ENCODE data around the gene OSBPL10.

Gene OSBPL10

GRCh38 chr3:31985831-31986230 lies 4.8 kb upstream of the OSBPL10 start:
- DNase-seq = no peak

GRCh38 chr3:31984321-31984720 lies 3.3 kb upstream of the OSBPL10 start:
- no peak for DNase-seq

- peak; percentile 84 for DNase-seq
Observed at GRCh38 chr3:31980530-31981205, 394 bp downstream of the OSBPL10 start.

GRCh38 chr3:31979001-31979697 lies 1.9 kb downstream of the OSBPL10 start:
- no peak for DNase-seq

DNA sequence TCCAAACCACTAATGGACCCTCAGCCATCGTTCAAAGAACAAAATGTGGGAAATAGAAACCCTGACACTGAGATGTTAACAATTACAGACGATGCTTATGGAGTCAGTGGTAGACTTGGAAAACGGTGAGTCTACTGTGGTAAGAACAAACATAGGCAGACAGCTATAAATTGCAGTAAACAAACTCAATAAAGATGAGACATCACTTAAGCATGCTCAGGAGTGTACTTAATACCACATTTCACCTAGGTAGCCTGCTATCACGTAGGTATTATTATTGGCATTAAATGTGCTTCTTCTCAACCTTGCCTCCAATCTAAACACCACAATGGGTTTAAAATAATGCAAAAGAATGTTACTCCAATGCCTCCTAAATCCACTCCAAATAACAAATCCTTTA lies 2.5 kb downstream of the OSBPL10 start:
- no peak for DNase-seq

- no peak for DNase-seq
Observed at GRCh38 chr3:31977736-31978135, 3.3 kb downstream of the OSBPL10 start.

DNA sequence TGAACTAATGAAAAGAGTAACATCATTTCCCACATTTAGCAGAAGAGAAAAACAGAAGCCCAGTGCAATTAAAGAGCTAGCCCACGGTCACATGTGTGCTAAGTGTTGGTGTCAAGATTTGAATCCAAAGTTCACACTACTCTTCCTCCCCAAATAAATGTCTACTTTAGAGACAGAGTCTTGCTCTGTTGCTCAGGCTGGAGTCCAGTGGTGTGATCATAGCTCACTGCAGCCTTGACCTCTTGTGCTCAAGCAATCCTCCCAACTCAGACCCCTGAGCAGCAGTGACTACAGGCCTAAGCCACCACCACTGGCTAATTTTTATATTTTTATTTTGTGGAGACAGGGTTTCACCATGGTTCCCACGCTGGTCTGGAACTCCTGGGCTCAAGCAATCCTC lies 4.8 kb downstream of the OSBPL10 start:
- no peak for DNase-seq

- DNase-seq = peak; percentile 45
Observed at GRCh38 chr3:31974964-31975363, 6.1 kb downstream of the OSBPL10 start.

DNA sequence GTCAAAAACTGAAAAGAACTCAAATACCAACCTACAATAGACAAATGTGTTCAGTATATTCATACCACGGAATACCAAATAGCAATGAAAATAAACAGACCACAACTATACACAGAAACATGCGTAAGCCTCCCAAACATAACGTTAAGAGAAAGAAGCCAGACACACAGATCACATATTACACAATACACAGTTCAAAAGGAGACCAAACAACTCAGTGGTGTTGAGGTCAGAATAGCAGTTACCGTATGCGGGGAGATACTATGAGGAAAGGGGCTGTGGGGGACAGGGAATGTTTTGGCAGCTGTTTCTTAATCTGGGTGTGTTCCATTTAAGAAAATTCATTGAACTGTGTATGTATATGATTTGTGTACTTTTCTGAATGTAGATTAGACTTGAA lies 6.6 kb downstream of the OSBPL10 start:
- no peak for DNase-seq

- no peak for DNase-seq
Observed at GRCh38 chr3:31973837-31974236, 7.2 kb downstream of the OSBPL10 start.

DNA sequence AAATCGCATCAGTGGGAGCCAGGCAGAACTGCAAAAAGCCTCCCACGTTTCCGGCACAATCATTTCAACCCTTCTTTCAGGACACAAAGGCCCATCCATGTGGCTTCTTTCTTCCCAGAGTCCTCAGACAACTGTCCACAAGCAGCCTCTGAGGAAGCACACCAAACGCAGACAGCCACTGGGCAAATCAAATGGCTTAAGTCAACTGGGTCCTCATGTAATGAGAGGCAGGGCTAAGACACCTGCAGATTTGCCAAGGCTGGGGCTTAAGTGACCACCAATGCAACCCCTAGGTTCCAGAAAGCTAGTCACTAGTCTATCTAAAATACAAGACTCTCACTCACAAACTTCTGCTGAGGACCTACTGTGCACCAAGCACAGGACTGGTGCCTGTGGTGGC lies 8.0 kb downstream of the OSBPL10 start:
- DNase-seq = no peak

DNA sequence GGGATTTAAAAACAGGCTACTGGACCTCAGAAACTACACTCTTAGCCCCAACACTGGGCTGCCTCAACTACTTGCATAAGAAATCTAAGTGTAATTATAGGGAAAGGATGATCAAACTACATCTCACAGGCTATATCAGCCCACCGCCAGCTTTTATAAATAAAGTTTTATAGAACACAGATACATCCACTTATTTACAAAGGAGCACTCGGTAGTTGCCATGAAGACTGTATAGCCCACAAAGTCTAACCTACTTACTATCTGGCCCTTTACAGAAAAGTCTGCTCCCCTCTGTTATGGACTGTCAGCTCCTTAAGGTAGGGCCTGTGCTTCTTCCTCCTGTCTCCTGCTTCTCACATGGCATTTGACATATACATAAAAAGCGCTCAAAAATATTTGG lies 9.5 kb downstream of the OSBPL10 start:
- no peak for DNase-seq

DNA sequence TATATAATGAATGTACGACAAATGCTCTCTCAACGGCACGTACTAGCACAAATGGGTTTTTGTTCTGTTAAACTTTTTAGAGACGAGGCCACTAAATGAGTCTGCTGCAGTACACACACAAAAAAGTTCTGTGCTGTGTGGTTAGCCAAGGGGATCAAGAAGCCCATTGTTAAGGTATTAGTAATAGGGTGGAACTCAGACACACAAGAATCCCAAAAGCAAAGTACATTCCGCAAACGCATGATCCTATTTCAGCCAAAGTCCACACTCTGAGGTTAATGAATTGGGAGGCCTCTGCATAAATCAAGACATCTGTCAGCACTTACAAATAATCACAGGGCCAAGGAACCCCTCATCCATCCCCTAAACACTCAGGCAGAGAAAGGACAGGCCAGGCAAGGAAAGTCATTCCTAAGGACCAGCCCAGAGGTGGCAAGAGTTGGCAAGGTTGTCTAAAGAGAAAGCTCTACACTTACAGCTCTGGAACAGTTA lies 12.1 kb downstream of the OSBPL10 start:
- peak; percentile 55 for DNase-seq

GRCh38 chr3:31968369-31968926 lies 12.6 kb downstream of the OSBPL10 start:
- DNase-seq = no peak

- no peak for DNase-seq
Observed at GRCh38 chr3:31967592-31967991, 13.5 kb downstream of the OSBPL10 start.

DNA sequence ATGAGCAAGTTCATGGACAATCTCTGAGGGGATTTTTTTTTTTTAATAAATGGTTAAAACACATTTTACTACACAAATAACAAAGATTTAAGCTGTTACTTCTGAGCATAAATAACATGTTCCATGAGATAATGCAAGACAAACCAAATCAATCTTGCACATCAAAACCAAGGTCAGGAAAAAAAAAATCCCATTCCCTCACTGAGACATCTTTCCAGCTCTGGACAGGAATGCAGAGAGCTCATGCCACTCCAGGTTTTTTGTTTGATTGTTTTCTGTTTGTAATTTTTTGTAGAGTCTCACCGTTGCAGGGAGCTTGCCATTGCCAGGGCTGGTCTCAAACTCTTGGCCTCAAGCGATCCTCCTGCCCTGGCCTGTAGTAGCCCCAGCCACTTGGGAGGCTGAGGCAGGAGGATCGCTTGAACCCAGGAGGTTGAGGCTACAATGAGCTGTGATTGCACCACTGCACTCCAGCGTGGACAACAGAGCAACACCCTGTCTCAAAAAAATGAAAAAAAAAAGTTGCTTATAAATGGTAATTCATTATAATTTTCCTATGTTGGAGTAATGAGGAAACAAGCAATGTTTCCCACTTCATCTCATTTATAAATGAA lies 14.0 kb downstream of the OSBPL10 start:
- no peak for DNase-seq

- no peak for DNase-seq
Observed at GRCh38 chr3:31962801-31963205, 18.3 kb downstream of the OSBPL10 start.

GRCh38 chr3:31960793-31961431 lies 20.1 kb downstream of the OSBPL10 start:
- DNase-seq = no peak

- peak; percentile 28 for DNase-seq
Observed at GRCh38 chr3:31959951-31960792, 20.9 kb downstream of the OSBPL10 start.

DNA sequence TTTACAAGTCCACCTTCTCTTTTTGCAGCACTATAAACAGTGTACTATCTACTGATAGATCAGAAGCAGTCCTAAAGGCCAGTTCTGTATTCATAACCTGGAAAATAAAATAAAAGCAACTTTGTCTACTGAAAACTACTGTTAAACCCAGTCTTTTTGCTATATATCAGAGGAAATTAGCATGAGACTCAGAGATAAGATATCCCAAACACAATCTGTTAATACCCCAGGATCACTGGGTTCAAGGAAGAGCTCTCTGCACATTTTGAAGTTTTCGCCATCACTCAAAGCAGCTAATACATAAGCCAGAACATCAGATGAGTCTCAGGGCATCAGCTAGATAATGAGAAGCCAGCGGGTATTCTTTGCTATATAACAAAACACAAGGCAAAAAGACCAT lies 21.8 kb downstream of the OSBPL10 start:
- no peak for DNase-seq

- DNase-seq = peak; percentile 31
Observed at GRCh38 chr3:31958701-31959152, 22.3 kb downstream of the OSBPL10 start.

DNA sequence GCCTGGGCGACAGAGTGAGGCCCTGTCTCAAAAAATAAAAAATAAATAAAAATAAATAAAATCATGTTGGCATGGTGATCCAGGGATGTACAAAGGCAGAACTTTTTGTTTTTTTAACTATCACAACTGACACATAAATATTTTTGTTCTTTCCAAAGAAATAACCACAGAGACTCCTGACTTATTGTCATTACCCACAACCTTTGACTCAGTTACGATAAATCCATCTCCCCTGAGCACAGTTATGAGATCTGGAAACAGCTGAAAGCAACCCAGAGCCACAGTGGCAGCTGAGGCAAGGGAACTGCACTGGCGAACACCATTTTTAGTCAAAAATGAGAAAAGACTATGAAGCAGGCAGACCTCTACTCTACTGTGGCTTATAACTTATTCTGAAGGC lies 24.0 kb downstream of the OSBPL10 start:
- DNase-seq = no peak
